NT2/D1 (cell line): ENCODE data around the gene CFAP52.

ENCODE experiments used
- SUZ12 ChIP-seq: IDR thresholded peaks from 2 replicates; pipeline ENCODE4 v1.6.1; 2011; ENCODE audit not compliant: insufficient read length, insufficient read depth; ENCODE audit errors: extremely low read depth
- YY1 ChIP-seq: IDR thresholded peaks from 2 replicates; pipeline ENCODE4 v1.6.1; 2011; ENCODE audit not compliant: insufficient read length, insufficient read depth
- ZNF274 ChIP-seq: IDR thresholded peaks from 2 replicates; pipeline ENCODE4 v1.6.1; 2011; ENCODE audit warnings: mild to moderate bottlenecking, low read depth, low read length

DNA sequence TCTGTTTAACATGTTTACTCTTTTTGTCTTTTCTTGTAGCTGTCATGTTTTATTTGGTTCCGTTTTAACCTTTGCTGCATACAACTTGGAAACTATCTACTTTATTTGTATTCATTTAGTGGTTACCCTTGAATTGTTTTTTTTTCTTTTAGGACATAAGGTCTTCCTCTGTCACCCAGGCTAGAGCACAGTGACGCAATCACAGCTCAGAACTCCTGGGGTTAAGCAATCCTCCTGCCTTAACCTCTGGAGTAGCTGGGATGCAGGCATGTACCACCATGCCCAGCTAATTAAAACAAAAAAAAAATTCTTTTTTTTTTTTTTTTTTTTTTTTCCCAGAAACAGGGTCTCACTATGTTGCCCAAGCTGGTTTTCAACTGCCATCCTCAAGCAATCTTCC lies 39.0 kb downstream of the CFAP52 start:
- no peak for TF ChIP-seq YY1
- TF ChIP-seq SUZ12 = no peak
- no peak for TF ChIP-seq ZNF274
